T-helper 17 cell (primary cell): ENCODE results near the gene SLC12A2. TPM values are rescaled to one million over a fixed set of nuclear protein-coding genes. Genes with fewer than 3 reads are reported as not detected.

ENCODE experiments used
- ATAC-seq: fragments of 150-1000 bp; cut with Tn5 transposase; 2 replicates; pipeline ENCODE4 v1.10.0; 2021; ENCODE audit warnings: mild to moderate bottlenecking, moderate library complexity
- DNase-seq, 3 donors: peaks; one replicate each; pipeline versions ENCODE4 v3.0.0 to v3.0.0-alpha.2; 2020 to 2021
- H3K9me3 ChIP-seq: one replicate; pipeline ENCODE4 v1.7.0; 2013; ENCODE audit warnings: low read length, mild to moderate bottlenecking; ENCODE audit not compliant: control insufficient read depth, poor library complexity, severe bottlenecking
- H3K27ac Mint-ChIP-seq: one replicate; pipeline ENCODE4 v1.8.0; 2022; ENCODE audit warnings: mild to moderate bottlenecking, moderate library complexity, mixed read lengths
- H3K27me3 Mint-ChIP-seq: one replicate; pipeline ENCODE4 v1.8.0; 2022; ENCODE audit warnings: mixed read lengths
- H3K36me3 Mint-ChIP-seq: one replicate; pipeline ENCODE4 v1.8.0; 2022; ENCODE audit warnings: low read depth, mixed read lengths
- H3K4me1 Mint-ChIP-seq: one replicate; pipeline ENCODE4 v1.8.0; 2022; ENCODE audit warnings: mild to moderate bottlenecking, mixed read lengths
- H3K4me3 Mint-ChIP-seq: one replicate; pipeline ENCODE4 v1.8.0; 2022; ENCODE audit warnings: mild to moderate bottlenecking, moderate library complexity, mixed read lengths
- total RNA-seq, 4 donors: library from RNA in 2 of 4; stranded (reverse) in 2 of 4; gene quantifications; one replicate each; pipeline ENCODE4 v1.2.3 and lab custom pipeline; 2022 to 2026

Gene SLC12A2
- total RNA-seq, 2 donors from 2014 or later = 14.5 to 19.2 TPM

GRCh38 chr5:128199104-128199503 is 115.5 kb downstream of the SLC12A2 start:
- peaks cover 4% of the 10 kb centered on the region for H3K36me3 Mint-ChIP-seq
- no peak overlapping the region for H3K27ac Mint-ChIP-seq
- no peak overlapping the region for H3K4me3 Mint-ChIP-seq

GRCh38 chr5:128199611-128200010 is 116.0 kb downstream of the SLC12A2 start:
- no peak overlapping the region for H3K4me3 Mint-ChIP-seq
- no peak for DNase-seq
- H3K4me1 Mint-ChIP-seq = peaks cover 29% of the 10 kb centered on the region
- no peak for ATAC-seq
- H3K27ac Mint-ChIP-seq = no peak overlapping the region
- H3K36me3 Mint-ChIP-seq = peaks cover 4% of the 10 kb centered on the region
- H3K27me3 Mint-ChIP-seq = no peaks in the 10 kb centered on the region
- no peaks in the 10 kb centered on the region for H3K9me3 ChIP-seq

More at GRCh38 chr5:128199104-128199503, 115.5 kb downstream of the SLC12A2 start:
- no peaks in the 10 kb centered on the region for H3K9me3 ChIP-seq
- Mint-ChIP-seq H3K4me1 (peaks cover 29% of the 10 kb centered on the region), H3K27me3 (no peaks in the 10 kb centered on the region)
- ATAC-seq = no peak
- DNase-seq = no peak

- Mint-ChIP-seq H3K27ac (peak overlapping the region; percentile 53), H3K36me3 (peaks cover 6% of the 10 kb centered on the region), H3K4me1 (peaks cover 28% of the 10 kb centered on the region)
Observed at GRCh38 chr5:128201065-128201926, 117.7 kb downstream of the SLC12A2 start.

GRCh38 chr5:128202320-128202719 is 118.8 kb downstream of the SLC12A2 start:
- Mint-ChIP-seq H3K4me1 (peaks cover 17% of the 10 kb centered on the region), H3K4me3 (no peak overlapping the region), H3K36me3 (peaks cover 6% of the 10 kb centered on the region), H3K27ac (no peak overlapping the region), H3K27me3 (peaks cover 13% of the 10 kb centered on the region)
- DNase-seq = no peak
- no peak for ATAC-seq
- no peaks in the 10 kb centered on the region for H3K9me3 ChIP-seq

More at GRCh38 chr5:128201065-128201926, 117.7 kb downstream of the SLC12A2 start:
- no peaks in the 10 kb centered on the region for H3K9me3 ChIP-seq
- Mint-ChIP-seq H3K4me3 (peak overlapping the region; percentile 21), H3K27me3 (peaks cover 7% of the 10 kb centered on the region)
- peak; percentile 89 for ATAC-seq
- peak; percentile 62 to 80 (median 66) for DNase-seq

- Mint-ChIP-seq H3K4me1 (peaks cover 2% of the 10 kb centered on the region), H3K27ac (no peak overlapping the region), H3K27me3 (peaks cover 22% of the 10 kb centered on the region), H3K4me3 (no peak overlapping the region), H3K36me3 (peaks cover 2% of the 10 kb centered on the region)
- no peak for DNase-seq
- no peak for ATAC-seq
- no peaks in the 10 kb centered on the region for H3K9me3 ChIP-seq
Observed at GRCh38 chr5:128208436-128208835, 124.9 kb downstream of the SLC12A2 start.

GRCh38 chr5:128212191-128212806 is 128.7 kb downstream of the SLC12A2 start:
- DNase-seq (no peak), ATAC-seq (no peak)
- Mint-ChIP-seq H3K36me3 (no peaks in the 10 kb centered on the region), H3K27me3 (peaks cover 9% of the 10 kb centered on the region), H3K27ac (no peak overlapping the region), H3K4me3 (no peak overlapping the region), H3K4me1 (peaks cover 3% of the 10 kb centered on the region)
- H3K9me3 ChIP-seq = no peaks in the 10 kb centered on the region

GRCh38 chr5:128213340-128213739 is 129.8 kb downstream of the SLC12A2 start:
- H3K27ac Mint-ChIP-seq = no peak overlapping the region
- H3K4me3 Mint-ChIP-seq = no peak overlapping the region
- peaks cover 3% of the 10 kb centered on the region for H3K4me1 Mint-ChIP-seq
- H3K27me3 Mint-ChIP-seq = peaks cover 9% of the 10 kb centered on the region
- ATAC-seq (peak; percentile 41), DNase-seq (peak in 1 of 3 donors; percentile 16)
- no peaks in the 10 kb centered on the region for H3K36me3 Mint-ChIP-seq
- H3K9me3 ChIP-seq = no peaks in the 10 kb centered on the region

- ATAC-seq = no peak
- H3K36me3 Mint-ChIP-seq = no peaks in the 10 kb centered on the region
- no peak overlapping the region for H3K27ac Mint-ChIP-seq
- peaks cover 5% of the 10 kb centered on the region for H3K27me3 Mint-ChIP-seq
- peaks cover 3% of the 10 kb centered on the region for H3K4me1 Mint-ChIP-seq
- no peaks in the 10 kb centered on the region for H3K9me3 ChIP-seq
- no peak for DNase-seq
- H3K4me3 Mint-ChIP-seq = no peak overlapping the region
Observed at GRCh38 chr5:128213833-128214232, 130.3 kb downstream of the SLC12A2 start.

- no peak for ATAC-seq
- no peaks in the 10 kb centered on the region for H3K9me3 ChIP-seq
- Mint-ChIP-seq H3K4me3 (no peak overlapping the region), H3K4me1 (peaks cover 3% of the 10 kb centered on the region), H3K27ac (no peak overlapping the region), H3K36me3 (no peaks in the 10 kb centered on the region), H3K27me3 (peaks cover 9% of the 10 kb centered on the region)
- DNase-seq = no peak
Observed at GRCh38 chr5:128216285-128216684, 132.7 kb downstream of the SLC12A2 start.

GRCh38 chr5:128216860-128217531 is 133.4 kb downstream of the SLC12A2 start:
- H3K36me3 Mint-ChIP-seq = no peaks in the 10 kb centered on the region
- H3K27me3 Mint-ChIP-seq = peaks cover 14% of the 10 kb centered on the region
- ATAC-seq = no peak
- no peak for DNase-seq
- H3K9me3 ChIP-seq = no peaks in the 10 kb centered on the region
- H3K4me1 Mint-ChIP-seq = peaks cover 3% of the 10 kb centered on the region
- no peak overlapping the region for H3K27ac Mint-ChIP-seq
- H3K4me3 Mint-ChIP-seq = no peak overlapping the region

- Mint-ChIP-seq H3K4me3 (no peak overlapping the region), H3K27ac (no peak overlapping the region), H3K27me3 (peaks cover 29% of the 10 kb centered on the region), H3K36me3 (no peaks in the 10 kb centered on the region), H3K4me1 (no peaks in the 10 kb centered on the region)
- no peak for DNase-seq
- ATAC-seq = no peak
- no peaks in the 10 kb centered on the region for H3K9me3 ChIP-seq
Observed at GRCh38 chr5:128220841-128221240, 137.3 kb downstream of the SLC12A2 start.

GRCh38 chr5:128224336-128224735 is 140.8 kb downstream of the SLC12A2 start:
- no peaks in the 10 kb centered on the region for H3K36me3 Mint-ChIP-seq
- H3K4me3 Mint-ChIP-seq = no peak overlapping the region
- no peak overlapping the region for H3K27ac Mint-ChIP-seq
- ATAC-seq = no peak
- H3K9me3 ChIP-seq = no peaks in the 10 kb centered on the region
- DNase-seq = no peak
- H3K4me1 Mint-ChIP-seq = no peaks in the 10 kb centered on the region
- H3K27me3 Mint-ChIP-seq = peaks cover 24% of the 10 kb centered on the region
